HG02610 (cell line): ENCODE measurements around the gene LETMD1.
"Not testable (repeated sequence)": the region's sequence is repeated elsewhere in the genome, so short reads cannot be mapped to it uniquely, and the experiment has no call there.

Experiments used
- ATAC-seq: cut with Tn5 transposase; IDR thresholded peaks from one replicate; pipeline ENCODE4 v1.9.1; 2021; ENCODE audit warnings: mild to moderate bottlenecking, moderate library complexity; ENCODE audit not compliant: unreplicated experiment

Gene LETMD1

DNA sequence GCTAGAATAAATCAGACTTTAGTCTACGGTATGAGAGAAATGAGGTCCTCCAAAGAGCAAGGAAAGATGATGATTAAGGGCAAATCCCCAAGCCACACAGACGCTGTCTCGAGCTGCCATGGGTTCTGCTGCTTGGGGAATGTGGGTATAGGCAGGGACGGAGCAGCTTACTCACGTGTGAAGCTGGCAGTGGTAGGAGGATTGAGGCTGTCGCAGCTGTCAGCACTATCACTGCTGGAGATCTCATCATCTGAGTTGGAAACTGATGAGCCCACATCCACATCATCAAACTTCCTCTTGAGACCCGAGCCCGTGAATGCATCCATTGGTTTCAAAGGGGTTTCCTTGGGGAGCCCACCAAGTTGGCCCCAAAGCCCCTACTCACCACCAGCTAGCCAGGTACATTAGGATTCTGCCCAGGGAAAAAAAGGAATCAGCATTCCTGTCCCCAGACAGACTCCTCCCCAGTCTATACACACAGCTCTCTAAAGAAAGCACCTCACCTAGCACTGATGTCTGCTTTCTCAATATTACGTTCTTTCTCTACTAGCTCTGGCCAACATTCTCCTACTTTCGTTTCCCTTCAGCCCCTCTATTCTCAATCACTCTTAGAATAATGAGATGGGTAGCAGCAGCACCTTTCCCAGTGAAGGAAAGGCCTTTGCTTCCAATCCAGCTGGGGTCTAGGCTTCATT, 28.3 kb downstream of the LETMD1 start:
- no peak for ATAC-seq

DNA sequence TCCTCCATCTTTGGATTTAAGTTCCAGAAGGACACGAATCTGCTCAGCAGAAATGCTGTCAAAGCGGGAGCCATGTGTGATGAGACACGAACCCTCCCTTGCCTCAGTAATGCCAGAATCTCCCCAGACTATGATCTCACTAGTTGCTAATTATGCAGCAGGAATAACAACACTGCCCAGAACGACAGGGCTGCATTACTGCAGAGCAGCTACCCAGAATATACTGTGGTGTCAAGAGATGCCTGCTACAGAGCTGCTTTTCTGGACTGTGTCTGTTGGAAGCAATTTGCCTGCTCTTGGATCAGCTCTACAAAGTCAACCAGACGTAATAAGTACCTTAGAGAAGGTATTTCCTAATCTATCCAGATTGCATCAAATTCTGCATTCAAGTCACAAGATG, 29.8 kb downstream of the LETMD1 start:
- no peak for ATAC-seq

DNA sequence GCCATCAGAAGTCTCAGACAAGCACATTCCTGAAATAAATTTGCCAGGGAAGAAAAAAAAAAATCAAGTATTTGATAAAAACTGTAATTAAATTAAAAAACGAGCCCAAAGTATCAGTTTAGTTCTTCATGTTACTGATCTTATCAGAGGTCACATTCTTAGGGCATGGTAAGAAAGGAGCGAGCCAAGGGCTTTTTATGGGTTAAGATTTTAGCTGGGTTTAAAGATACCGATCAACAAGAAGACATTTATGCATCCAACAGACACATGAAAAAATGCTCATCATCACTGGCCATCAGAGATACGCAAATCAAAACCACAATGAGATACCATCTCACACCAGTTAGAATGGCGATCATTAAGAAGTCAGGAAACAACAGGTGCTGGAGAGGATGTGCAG, 30.2 kb downstream of the LETMD1 start:
- ATAC-seq: not testable (repeated sequence)

DNA sequence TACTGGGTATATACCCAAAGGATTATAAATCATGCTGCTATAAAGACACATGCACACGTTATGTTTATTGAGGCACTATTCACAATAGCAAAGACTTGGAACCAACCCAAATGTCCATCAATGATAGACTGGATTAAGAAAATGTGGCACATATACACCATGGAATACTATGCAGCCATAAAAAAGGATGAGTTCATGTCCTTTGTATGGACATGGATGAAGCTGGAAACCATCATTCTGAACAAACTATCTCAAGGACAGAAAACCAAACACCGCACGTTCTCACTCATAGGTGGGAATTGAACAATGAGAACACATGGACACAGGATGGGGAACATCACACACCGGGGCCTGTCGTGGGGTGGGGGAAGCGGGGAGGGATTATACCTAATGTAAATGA, 30.7 kb downstream of the LETMD1 start:
- not testable (repeated sequence) for ATAC-seq

DNA sequence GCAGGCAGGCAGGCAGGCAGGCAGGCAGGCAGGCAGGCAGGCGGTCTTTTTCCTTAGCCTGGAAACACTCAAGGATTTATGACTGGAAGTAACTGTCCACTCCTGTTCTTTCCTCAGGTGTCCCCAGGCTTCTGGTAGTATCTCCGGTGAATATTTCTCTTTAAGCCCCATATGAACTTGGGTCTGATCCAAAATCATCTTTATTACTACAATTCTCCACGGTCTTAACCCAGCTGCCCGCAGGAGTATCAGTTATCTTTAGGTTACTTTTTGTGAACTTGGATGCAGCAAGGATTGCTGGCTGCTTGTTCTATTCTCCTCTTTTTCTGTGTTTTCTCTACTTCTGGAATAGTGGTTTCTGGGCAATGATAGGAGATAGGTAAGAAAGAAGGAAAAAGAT, 32.0 kb downstream of the LETMD1 start:
- ATAC-seq: no peak

DNA sequence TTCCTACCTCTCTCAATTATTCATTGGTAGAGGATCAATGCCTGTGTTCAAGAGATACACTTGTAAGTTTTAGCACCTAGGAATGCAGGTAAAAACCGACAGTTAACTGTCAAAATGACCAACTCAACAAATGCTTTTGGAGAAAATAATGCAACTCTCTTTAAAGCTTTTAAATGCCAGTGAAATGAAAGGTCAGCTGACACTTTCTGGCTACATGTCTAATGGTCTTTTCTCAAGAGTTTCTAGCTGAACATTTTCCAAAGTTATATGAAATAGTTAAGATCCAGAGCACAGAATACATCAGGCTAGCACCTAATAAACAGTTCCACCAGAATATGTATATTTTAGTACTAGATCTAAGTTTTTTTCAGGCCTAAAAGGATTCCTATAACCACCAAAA, 33.3 kb downstream of the LETMD1 start:
- no peak for ATAC-seq

DNA sequence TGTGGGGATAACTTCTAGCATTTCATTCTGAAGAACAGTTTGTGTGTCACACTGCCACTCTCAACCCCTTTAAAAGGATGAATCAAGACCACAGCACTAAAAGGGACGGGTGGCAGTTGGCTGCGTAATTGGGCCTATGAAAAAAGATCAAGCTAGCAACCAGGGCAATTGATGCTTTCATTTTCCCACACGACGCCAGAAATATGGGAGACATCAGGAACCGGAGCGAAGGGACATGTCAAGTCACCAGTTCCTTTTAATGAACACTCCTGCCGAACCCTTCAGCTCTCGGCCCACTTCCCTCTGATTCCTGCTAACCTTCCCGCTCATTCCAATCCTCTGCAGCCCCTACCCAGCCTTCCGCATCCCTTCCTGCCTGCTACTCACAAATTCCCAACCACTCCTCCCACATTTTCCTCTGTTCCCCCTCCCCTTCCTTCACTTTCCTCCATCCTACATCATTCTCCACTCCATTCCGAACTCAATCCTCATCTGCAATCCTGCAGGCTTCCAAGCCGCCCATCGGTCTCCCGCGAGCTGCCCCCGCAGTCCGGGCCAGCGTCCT, 34.5 kb downstream of the LETMD1 start:
- no peak for ATAC-seq

DNA sequence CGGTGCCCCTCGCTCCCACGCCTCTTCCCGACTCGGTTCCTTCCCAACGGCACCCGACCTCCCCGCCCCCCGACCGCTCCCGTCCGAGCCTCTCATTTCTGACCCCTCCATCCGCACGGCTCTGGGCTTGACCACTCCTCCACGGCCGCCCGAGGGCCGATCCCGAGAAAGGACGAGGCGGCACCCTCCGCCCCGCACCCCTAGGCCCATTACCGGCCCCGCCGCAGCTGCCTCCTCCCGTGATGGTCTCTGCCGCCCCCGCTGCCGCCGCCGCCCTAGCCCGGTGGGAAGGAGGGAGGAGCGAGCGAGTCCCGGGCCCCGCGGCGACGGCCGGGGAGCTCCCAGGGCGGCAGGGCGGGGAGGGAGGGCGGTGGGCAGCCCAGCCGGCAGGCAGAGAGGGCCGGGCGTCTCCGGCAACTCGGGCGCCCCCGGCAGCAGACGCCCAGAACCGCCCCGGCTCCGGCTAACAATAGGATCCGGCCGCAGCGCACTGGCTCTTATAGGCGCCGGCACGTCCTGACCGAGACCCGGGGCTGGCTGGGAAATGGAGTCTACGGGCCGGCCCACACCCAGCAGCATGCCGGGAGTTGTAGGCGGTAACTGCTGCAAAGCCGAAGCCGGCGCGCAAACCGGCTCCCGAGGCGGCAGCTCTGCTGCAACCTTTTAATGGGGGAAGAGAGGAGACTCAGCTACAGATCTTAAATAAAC, 35.2 kb downstream of the LETMD1 start, which contains the start of gene CSRNP2:
Gene CSRNP2 (minus strand): TSS at position 471 of the 708 bp plus-strand sequence. CDS start 7,035 bp downstream, outside the sequence.
- peak; percentile 98 for ATAC-seq

DNA sequence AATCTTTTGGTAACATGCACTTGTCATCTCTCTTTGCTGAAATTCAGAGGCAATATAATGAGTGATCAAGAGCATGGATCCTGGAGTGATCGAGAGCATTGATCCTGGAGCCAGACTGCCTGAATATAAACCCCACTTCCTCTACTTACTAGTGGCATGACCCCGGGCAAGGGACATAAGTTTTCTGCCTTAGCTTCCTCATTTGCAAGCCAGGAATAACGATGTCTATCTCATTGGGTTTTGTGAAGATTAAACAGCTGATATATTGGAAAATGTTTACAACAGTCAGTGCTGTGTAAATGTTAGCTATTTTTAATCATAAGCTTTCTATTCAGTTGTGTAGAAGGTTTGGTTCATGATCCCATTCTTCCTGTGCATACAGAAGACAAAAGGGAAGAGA, 37.6 kb downstream of the LETMD1 start:
- ATAC-seq: no peak

DNA sequence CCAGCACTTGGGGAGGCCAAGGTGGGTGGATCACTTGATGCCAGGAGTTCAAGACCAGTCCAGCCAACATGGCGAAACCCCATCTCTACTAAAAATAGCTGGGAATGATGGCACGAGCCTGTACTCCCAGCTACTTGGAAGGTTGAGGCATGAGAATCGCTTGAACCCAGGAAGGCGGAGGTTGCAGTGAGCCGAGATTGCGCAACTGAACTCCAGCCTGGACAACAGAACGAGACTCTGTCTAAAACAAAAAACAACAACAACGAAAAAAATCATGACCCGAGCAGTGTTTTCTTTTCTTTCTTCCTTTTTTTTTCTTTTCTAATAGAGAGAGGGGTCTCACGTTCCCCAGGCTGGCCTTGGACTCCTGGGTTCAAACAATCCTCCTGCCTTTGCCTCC, 38.8 kb downstream of the LETMD1 start:
- no peak for ATAC-seq

DNA sequence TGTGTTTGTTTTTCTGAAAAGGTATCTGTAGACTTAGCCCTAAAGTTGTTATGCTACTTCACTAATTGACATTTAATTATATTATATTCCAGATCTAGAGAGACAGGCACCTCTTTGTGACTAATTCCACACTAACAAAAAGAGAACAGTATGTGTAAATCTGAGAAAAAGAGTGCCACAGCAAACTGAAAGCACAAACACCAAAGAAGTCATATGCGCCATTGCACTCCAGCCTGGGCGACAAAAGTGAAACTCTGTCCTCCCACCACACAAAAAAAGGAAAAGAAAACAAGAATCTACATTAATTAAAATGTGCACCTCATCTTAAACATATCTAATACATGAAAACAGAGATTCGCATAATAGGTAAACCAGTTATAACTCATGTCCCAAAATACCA, 39.7 kb downstream of the LETMD1 start:
- no peak for ATAC-seq

DNA sequence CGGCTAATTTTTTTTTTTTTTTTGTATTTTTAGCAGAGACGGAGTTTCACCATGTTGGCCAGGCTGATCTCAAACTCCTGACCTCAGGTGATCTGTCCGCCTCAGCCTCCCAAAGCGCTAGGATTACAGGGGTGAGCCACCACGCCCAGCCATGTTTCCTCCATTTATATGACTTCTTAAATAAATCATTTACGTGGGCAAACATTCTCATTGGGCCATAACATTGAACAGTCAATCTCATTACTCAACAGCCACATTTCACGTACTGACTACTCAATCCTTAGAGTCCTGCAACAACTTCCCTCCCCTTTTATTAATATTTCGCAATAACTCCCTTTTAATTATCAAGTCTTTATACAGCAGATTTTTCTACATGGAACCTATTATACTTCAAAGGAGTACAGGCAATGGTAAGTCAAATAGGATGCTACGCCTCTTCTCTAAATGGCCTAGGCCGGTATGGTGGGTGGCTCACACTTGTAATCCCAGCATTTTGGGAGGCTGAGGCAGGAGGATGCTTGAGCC, 42.6 kb downstream of the LETMD1 start:
- ATAC-seq: no peak

DNA sequence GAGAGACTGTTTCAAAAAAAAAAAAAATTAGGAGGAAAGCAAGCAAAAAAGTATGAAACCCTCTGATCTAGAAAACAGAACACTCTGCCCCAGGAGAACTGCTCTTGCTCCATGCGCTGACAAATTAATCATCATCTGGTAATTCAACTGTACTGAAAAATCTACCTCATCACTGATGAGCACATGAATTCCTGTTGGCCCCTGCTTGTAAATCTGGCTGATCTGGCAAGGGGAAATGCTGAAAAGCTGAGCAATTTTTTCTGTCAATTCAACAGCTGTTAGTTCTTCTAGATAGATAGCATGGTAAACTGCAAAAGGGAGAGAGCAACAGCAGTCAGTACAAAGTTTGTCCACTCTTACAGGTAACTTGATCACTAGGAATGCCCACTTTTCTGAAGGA, 50.5 kb downstream of the LETMD1 start:
- ATAC-seq: no peak

DNA sequence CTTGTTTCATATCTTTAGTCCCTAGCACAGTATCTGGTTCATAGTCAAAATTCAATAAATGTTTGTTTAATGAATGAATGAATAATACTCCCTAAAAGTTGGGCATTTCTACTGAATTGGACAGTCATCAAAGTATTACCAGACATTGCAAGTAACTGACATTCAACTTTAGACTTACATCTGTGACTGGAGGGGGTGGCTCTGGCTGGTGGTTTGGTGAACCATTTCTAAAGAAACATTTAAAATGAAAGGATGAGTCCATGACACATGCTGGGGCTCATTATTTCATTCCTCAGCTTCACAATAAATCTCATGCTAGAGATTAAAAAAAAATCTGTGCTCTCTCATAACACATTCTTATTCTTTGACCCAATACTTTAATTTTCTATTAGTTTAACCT, 55.9 kb downstream of the LETMD1 start:
- no peak for ATAC-seq

DNA sequence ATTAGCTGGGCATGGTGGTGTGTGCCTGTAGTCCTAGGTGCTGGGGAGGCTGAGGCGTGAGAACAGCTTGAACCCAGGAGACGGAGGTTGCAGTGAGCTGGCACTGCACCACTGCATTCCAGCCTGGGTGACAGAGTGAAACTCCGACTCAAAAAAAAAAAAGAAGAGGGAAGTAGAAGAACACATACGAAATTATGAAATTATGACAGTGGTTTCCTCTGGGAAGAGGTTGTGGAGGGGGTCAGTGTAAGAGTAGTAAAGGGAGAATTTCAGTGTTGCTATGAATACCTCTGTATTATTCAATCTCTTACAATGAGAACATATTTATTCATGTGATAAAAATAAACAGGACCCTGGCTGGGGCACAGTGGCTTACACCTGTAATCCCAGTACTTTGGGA, 60.0 kb downstream of the LETMD1 start:
- no peak for ATAC-seq
